HG03432 (cell line): ENCODE data around the gene IL6.

Experiments used
- ATAC-seq: cut with Tn5 transposase; IDR thresholded peaks from one replicate; pipeline ENCODE4 v1.9.1; 2021; ENCODE audit warnings: mild to moderate bottlenecking, moderate library complexity; ENCODE audit not compliant: unreplicated experiment

IL6 gene

DNA sequence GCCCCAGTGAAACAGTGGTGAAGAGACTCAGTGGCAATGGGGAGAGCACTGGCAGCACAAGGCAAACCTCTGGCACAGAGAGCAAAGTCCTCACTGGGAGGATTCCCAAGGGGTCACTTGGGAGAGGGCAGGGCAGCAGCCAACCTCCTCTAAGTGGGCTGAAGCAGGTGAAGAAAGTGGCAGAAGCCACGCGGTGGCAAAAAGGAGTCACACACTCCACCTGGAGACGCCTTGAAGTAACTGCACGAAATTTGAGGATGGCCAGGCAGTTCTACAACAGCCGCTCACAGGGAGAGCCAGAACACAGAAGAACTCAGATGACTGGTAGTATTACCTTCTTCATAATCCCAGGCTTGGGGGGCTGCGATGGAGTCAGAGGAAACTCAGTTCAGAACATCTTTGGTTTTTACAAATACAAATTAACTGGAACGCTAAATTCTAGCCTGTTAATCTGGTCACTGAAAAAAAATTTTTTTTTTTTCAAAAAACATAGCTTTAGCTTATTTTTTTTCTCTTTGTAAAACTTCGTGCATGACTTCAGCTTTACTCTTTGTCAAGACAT, 574 bp upstream of the IL6 start:
- ATAC-seq, result peak; percentile 74

DNA sequence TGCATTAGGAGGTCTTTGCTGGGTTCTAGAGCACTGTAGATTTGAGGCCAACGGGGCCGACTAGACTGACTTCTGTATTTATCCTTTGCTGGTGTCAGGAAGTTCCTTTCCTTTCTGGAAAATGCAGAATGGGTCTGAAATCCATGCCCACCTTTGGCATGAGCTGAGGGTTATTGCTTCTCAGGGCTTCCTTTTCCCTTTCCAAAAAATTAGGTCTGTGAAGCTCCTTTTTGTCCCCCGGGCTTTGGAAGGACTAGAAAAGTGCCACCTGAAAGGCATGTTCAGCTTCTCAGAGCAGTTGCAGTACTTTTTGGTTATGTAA, 675 bp downstream of the IL6 start:
- ATAC-seq, result no peak

DNA sequence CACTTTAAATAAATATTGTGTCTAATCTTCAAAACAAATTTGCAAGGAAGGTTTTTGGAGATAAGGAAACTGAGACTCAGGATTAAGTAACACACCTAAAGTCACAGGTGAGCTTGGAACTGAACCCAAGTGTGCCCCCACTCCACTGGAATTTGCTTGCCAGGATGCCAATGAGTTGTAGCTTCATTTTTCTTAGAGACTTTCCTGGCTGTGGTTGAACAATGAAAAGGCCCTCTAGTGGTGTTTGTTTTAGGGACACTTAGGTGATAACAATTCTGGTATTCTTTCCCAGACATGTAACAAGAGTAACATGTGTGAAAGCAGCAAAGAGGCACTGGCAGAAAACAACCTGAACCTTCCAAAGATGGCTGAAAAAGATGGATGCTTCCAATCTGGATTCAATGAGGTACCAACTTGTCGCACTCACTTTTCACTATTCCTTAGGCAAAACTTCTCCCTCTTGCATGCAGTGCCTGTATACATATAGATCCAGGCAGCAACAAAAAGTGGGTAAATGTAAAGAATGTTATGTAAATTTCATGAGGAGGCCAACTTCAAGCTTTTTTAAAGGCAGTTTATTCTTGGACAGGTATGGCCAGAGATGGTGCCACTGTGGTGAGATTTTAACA, 1.5 kb downstream of the IL6 start:
- no peak for ATAC-seq

DNA sequence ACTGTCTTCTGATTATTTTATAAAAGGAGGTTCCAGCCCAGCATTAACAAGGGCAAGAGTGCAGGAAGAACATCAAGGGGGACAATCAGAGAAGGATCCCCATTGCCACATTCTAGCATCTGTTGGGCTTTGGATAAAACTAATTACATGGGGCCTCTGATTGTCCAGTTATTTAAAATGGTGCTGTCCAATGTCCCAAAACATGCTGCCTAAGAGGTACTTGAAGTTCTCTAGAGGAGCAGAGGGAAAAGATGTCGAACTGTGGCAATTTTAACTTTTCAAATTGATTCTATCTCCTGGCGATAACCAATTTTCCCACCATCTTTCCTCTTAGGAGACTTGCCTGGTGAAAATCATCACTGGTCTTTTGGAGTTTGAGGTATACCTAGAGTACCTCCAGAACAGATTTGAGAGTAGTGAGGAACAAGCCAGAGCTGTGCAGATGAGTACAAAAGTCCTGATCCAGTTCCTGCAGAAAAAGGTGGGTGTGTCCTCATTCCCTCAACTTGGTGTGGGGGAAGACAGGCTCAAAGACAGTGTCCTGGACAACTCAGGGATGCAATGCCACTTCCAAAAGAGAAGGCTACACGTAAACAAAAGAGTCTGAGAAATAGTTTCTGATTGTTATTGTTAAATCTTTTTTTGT, 2.3 kb downstream of the IL6 start:
- ATAC-seq, result no peak

DNA sequence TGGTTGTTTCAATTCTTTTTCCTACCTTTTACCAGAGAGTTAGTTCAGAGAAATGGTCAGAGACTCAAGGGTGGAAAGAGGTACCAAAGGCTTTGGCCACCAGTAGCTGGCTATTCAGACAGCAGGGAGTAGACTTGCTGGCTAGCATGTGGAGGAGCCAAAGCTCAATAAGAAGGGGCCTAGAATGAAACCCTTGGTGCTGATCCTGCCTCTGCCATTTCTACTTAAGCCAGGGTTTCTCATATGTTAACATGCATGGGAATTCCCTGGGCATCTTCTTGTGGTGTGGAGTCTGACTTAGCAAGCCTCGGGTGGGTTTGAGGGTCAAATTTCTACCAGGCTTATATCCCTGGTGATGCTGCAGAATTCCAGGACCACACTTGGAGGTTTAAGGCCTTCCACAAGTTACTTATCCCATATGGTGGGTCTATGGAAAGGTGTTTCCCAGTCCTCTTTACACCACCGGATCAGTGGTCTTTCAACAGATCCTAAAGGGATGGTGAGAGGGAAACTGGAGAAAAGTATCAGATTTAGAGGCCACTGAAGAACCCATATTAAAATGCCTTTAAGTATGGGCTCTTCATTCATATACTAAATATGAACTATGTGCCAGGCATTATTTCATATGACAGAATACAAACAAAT, 3.2 kb downstream of the IL6 start:
- ATAC-seq, result no peak

DNA sequence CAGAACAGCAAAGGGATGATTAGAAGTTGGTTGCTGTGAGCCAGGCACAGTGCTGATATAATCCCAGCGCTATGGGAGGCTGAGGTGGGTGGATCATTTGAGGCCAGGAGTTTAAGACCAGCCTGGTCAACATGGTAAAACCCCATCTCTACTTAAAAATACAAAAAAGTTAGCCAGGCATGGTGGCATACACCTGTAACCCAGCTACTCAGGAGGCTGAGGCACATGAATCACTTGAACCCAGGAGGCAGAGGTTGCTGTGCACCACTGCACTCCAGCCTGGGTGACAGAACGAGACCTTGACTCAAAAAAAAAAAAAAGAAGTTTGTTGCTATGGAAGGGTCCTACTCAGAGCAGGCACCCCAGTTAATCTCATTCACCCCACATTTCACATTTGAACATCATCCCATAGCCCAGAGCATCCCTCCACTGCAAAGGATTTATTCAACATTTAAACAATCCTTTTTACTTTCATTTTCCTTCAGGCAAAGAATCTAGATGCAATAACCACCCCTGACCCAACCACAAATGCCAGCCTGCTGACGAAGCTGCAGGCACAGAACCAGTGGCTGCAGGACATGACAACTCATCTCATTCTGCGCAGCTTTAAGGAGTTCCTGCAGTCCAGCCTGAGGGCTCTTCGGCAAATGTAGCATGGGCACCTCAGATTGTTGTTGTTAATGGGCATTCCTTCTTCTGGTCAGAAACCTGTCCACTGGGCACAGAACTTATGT, 4.1 kb downstream of the IL6 start:
- no peak for ATAC-seq

DNA sequence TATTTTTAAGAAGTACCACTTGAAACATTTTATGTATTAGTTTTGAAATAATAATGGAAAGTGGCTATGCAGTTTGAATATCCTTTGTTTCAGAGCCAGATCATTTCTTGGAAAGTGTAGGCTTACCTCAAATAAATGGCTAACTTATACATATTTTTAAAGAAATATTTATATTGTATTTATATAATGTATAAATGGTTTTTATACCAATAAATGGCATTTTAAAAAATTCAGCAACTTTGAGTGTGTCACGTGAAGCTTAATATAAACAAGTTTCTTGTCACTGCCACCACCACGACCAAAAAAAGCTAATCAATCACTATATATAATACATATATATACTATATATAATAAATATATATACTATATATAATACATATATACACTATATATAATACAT, 4.8 kb downstream of the IL6 start:
- no peak for ATAC-seq

DNA sequence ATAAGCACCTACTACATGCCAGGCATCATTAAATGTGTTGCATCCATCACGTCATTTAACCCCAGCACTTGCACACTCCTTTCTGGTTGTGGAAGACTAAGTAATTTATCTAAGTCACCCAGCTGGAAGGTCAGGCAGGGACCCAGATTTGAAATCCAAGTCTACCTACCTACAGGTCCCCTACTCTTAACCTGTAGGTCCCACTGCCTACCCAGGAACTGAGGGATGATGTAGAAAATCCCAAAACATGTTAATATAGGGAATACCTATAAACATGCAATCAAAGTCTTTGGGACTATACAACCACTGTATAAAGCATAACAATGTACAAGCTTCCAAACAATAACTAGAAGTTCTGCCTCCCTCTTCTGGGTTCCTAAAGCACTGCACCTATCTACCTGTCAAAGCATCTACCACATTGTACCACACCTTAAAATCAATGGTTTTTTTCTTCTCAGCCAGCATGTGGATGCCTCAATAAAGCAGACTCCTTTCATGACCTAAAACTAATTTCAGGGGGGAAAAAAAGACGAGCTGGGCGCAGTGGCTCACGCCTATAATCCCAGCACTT, 5.6 kb downstream of the IL6 start:
- ATAC-seq, result no peak

DNA sequence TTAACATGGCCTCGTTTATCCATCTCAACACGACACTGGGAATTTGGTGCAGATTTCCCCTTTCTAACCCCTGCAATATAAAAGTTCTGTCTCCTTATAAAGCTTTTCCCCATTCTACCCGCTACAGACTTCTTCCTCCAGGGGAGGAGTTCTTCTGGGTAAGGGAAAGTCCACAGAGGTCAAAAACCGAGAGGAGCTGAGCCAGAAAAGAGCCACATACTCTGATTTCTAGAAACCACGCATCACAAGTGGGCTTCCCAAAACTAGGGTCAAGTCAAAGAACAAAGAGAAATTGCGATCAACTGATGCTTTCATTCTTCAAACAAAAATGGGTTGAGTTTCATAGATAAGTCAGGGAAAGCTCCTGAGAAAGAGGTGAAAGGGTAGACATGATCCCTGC, 6.8 kb downstream of the IL6 start:
- no peak for ATAC-seq

DNA sequence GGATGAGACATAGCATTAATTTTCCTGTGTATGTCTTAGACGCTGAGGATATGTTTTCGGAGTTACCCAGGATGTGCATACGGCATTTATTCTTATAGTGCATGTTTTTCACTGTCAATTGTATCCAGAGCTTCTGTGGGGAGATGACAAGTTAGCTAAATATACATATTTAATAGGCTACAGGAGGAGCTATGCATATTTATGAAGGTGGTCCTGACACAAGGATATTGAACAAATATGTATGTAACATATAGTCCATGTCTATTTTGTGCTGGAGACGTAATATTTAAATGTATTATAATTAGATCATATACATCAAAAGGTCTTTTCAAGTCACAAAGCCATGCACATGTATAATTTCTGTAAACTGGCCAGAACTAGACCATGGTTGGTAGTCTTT, 16.0 kb downstream of the IL6 start:
- ATAC-seq, result no peak

DNA sequence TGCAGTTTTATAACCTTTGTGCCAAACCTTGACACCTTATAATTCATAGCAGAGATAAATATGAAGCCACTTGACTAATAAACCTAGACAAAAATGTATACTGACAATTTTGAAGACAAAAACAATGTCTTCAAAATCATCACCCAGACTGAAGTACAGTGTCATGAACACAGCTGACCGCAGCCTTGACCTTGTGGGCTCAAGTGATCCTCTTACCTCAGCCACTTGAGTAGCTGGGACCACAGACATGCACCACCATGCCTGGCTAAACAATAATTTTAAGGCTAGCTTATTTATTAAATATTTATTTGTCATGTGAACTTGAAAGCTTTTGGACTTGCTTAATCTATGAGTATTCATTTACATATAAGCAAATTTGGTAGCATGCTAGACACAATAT, 24.3 kb downstream of the IL6 start:
- no peak for ATAC-seq

DNA sequence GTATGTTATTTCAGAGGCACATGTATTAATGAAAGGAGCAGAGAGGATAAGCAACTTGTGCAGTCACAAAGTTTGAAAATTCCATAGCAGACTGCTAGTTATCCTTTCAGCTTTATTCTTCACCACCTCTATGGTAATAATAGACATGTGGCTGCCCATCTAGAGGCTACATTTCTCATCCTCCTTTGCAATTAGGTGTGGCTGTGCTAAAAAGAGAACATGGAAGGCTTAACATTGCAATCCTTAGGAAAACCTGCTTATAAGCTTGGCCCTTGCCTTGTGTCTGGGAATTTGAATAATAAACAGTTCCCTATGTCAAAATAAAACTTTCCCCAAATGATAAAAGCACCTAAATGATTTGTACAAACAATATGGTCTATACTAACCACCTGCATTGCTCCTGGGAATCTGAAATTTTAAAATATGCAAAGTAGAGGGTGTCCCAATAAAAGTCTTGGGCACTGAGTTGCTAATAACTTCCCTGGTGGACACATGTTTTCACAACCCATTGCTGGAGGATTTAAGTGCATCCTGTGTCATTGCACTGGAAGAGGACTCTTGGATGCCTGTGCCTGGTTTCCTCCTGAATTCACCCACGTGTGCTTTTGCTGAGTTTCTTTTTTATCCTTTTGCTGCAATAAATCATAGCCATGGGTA, 30.5 kb downstream of the IL6 start:
- no peak for ATAC-seq

DNA sequence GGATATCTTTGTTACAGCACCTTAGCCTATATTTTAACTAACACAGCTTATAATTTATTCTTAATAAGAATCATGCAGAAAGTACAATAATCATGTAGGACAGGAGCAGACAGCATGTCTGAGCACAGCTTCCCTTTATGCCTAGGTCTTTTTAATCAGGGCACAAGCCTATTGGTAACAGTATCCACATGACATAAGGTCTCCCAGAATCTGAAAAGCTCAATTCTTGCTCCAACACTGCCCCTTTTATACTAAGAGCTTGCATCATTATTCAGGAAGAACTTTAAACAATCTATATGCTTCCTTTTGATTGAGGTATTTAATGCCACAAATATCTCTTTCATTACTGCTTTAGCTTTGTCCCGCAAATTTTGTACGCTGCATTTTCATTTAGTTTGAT, 31.6 kb downstream of the IL6 start:
- ATAC-seq, result no peak

DNA sequence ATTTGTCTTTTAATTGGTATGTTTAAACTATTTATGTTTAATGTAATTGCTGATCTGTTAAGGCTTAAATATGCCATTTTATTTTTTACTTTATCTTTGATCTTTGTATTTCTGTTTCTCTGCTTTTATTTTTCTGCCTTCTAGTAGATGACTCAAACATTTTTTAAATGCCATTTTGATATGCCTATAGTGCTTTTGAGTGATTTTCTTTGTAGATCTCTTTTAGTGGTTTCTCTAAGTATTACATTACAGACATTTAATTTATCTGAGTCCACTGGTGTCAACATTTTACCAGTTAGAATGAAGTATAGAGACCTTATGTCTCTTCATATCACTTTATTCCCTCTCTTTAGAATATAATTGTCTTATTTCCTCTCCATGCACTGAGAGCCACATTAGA, 32.7 kb downstream of the IL6 start:
- no peak for ATAC-seq

DNA sequence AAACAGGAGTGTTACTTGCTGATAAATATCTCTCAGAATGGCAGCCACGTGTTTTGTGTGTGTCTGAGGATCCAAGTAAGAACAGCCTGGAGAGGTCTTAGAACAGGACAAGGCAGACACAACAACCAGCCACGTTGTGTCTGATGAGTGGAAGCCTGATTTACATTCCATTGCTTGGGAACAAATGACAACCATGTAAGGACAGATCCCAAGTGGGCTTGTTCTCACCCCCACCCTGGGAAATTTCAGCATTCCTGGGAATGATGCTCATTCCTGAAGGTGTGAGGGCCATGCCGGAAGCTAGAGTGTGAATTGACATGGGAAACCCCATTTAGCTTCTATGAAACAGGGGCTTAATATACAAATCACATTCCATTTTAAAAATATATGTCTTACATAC, 35.9 kb downstream of the IL6 start:
- ATAC-seq, result no peak

DNA sequence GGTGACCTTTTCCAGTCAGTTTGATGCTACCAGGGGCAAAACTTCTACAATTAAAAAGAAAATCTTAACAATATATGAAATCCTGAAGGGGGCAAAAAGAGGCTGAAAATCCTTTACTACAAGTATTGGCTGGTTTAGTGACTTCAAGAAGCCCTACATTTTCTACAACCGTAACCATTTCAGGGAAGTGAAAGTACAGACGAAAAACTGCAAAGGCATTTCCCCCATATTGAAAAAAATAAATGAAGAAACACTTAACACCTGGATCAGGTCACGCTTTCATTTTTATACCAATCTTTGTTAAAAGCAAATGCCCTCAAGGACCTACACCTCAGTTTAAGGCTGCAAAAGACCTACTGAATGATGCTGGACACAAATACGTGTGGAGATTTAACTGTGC, 38.6 kb downstream of the IL6 start:
- peak; percentile 88 for ATAC-seq

DNA sequence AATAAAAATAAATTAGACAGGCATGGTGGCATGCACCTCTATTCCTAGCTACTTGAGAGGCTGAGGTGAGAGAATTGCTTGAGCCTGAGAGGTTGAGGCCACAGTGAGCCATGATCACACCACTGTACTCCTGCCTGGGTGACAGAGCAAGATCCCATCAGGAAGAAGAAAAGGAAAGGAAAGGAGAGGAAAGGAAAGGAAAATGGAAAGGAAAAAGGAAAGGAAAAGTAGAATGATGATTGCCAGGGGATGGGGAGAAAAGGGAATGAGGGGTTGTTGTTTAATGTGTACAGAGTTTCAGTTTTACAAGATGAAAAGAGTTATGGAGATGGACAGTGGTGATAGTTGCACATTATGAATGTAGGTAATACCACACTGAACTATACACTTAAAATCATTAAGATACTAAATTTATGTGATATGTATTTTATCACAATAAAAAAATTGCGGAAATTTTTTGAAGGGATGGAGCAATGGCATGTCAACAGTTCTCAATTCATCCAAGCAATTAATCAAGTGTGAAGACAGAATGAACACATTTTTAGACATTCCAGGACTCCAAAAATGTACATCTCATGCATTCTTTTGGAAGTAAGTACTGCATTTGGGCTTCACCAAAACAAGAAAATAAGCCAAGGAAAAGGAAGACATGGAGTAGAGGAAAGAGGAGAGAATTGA, 44.3 kb downstream of the IL6 start:
- no peak for ATAC-seq

DNA sequence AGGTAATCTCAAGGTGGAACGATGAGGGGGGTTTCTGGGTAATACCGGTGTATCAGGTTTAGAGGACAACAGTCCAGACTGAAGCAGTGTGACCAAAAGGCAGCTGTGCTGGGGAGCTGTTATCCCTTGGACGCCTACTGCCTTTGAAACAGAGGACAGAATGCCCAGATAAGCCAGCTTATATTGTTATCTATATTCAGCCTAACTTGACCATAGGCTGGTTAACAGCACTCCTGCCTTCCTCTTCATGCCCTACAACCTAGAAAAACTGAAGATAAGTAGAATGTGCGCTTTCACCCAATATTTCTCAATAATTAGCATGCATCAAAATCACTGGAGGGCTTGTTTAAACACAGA, 44.9 kb downstream of the IL6 start:
- no peak for ATAC-seq

DNA sequence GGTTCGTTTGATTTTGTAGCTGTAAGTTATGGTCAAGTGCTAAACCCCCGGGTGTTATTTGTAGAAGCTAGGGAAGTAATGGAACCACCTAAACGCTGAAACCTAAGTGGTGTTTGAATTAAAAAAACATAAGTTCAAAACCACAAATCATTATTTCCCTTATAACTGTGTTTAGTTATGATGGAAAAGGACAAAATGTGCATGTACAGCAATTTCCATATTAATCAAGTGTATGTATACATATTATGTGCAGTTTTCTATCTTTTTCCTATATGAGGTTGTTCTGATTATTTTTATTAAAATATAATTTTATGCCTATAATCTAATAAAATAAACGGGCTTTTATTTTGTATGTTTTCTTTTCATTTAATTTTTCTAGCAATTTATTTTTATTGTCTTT, 45.9 kb downstream of the IL6 start:
- no peak for ATAC-seq

DNA sequence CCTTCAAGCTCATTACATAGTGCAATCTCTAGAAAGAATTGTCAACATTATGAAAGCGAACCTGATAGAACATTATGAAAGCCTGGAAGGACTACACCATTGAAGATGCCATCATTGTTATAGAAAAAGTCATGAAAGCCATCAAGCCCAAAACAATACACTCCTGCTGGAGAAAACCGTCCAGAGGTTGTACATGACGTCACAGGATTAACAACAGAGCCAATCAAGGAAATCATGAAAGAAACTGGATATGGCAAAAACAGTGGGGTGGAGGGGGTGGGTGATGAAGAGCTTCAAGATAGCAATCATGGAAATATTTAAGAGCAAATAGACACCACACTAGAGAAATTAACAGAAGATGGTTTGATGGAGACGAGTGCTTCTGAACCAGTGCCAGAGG, 50.0 kb downstream of the IL6 start:
- no peak for ATAC-seq
